ENCODE data around the gene FAM149B1. TPM values are rescaled to one million over a fixed set of nuclear protein-coding genes. Genes with fewer than 3 reads are reported as not detected.
A peak's percentile ranks its signal among the peaks of the same experiment; 100 is the strongest.

The FAM149B1 gene
- total RNA-seq, 1 donor from 2014 or later = 31.2 TPM

DNA sequence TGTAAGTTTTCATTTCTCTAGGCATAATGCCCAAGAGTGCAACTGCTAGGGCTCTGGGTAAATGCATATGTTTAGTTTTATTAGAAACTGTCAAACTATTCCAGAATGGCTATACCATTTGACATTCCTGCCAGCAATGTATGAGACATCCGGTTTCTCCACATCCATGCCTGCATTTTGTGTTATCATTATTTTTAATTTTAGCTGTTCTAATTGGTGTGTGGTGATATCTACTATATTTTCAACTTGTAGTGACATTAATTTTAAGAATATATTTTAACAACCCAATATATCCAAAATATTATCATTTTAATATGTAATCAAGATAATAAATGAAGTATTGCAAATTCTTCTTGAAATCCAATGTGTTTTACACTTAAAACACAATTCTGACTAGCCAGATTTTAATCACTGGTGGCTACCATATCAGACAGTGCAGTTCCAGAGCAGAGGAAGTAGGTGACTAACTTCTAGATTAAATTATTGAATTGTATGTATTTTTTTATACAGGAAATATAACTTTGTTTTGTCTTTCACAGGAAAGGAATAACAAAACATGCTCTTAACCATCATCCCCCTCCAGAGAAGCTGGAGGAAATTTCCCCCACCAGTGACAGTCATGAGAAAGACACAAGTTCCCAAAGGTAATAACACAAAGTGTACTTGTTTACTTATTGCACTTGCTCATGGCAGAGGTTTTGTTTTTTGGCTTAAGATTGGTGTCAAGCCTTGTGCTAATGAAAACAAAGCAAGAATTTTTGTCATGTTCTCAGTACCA is 6.4 kb downstream of the FAM149B1 start:
- no peak for DNase-seq (ENCODE audit: low read depth)

DNA sequence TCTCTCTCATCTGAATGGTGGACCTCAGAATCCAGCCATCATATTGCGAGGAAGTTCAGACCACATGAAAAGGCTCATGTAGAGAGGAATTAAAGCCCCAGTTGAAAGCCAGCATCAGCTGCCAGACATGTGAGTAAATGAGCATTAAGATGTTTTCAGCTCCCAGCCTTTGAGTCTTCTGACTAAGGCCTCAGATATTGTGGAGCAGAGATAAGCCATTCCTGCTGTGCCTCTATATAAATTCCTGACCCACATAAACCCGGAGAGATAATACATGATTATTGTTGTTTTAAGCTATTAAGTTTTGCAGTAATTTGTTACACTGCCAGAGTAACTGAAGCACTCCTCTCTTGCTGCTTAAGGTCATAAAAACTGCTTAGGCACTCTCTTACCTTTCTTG is 14.6 kb downstream of the FAM149B1 start:
- no peak for DNase-seq (ENCODE audit: low read depth)

DNA sequence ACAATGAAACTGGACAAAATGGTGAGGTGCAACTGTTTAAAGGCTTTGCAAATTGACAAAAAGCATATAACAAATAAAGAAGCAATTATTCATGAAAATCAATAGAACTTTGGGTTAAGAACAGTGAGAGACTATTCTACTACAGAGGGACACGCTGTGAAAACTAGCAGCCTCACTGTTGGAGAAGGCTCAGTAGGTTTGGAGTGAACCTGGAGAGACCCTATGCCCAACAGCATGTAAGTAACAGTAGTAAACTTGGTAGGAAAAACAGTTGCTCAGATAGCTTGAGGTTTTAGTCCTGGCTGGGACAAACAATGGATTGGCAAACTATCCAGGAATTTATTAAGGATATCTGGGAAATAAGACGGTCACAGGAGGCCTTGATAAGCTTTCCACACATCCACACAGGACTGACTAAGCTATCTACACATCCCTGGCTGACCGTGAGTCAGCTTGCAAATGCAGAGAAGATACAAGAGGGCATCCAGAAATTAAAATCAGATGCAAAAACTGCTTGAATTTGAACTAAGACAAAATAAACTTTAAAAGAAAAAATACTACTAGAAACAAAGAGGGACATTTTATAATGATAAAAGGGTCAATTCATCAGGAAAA is 15.9 kb downstream of the FAM149B1 start:
- no peak for DNase-seq (ENCODE audit: low read depth)

DNA sequence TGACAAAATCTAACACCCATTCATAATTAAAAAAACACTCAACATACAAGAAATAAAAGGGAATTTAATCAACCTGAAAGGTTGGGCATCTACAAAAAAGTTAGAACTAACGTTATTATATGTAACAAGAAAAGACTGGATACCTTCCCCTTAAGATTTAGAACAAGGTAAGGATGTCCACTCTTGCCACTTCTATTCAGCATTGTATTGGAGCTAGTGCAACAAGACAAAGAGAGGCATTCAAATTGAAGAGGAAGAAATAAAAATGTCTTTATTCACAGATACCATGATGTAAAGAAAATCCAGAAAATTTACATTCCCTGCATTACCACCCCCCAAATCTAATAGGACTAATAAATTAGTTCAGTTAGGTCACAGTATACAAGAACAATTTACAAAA is 18.3 kb downstream of the FAM149B1 start:
- no peak for DNase-seq (ENCODE audit: low read depth)

DNA sequence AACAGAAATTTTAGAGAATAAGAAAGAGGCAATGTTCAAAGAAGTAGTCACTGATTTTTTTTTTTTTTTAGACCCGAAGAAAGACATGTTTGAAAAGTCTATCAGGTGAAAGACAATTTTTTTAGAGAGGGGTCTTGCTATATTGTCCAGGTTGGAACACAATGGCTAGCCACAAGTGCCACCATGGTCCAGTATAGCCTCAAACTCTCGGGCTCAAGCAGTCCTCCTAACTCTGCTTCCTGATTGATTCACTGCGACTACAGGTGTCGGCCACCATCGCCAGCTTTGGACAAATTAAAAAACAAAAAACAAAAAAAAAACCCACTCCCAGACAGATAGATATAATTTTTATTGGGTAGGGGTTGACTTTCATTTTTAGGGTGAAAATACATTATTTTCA is 22.3 kb downstream of the FAM149B1 start:
- DNase-seq (ENCODE audit: low read depth) = no peak

DNA sequence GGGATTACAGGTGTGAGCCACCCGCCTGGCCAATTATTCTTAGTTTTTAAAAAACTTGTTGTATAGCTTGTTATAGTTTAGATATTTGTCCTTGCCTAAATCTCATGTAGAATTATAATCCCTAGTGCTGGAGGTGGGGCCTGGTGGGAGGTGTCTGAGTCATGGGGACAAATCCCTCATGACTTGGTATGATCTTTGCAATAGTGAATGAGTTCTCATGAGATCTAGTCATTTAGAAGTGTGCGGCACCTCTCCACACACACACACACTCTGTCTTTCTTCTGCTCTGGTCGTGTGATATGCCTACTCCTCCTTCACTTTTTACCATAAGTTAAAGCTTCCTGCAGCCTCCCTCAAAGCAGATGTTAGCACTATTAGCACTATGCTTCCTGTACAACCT is 37.2 kb downstream of the FAM149B1 start:
- DNase-seq (ENCODE audit: low read depth) = no peak

DNA sequence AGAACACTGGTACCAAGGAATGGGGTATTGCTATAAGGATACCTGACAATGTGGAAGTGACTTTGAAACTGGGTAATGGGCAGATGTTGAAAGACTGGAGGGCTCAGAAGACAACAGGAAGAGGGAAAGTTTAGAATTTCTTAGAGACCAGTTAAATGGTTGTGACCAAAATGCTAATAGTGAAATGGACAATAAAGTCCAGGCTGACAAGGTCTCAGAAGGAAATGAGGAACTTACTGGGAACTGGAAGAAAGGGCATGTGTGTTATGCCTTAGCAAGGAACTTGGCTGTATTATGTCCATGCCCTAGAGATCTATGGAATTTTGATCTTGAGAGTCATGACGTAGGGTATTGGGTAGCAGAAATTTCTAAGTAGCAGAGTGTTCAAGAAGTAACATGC is 38.0 kb downstream of the FAM149B1 start:
- no peak for DNase-seq (ENCODE audit: low read depth)

DNA sequence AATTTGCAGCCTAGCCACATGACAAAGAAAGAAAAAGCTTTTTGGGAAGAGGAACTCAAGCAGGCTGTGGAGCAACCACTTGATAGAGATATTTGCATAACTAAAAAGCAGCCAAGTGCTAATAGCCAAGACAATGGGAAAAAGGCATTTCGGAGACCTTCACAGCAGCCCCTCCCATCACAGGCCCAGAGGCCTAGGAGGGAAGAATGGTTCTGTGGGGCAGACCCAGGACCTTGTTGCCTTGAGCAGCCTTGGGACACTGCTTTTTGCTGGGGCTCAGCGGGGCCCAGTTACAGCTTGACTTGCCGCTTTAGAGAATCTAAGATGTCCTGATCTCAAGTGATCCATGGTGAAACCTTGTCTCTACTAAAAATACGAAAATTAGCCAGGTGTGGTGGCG is 38.5 kb downstream of the FAM149B1 start:
- DNase-seq (ENCODE audit: low read depth) = no peak

DNA sequence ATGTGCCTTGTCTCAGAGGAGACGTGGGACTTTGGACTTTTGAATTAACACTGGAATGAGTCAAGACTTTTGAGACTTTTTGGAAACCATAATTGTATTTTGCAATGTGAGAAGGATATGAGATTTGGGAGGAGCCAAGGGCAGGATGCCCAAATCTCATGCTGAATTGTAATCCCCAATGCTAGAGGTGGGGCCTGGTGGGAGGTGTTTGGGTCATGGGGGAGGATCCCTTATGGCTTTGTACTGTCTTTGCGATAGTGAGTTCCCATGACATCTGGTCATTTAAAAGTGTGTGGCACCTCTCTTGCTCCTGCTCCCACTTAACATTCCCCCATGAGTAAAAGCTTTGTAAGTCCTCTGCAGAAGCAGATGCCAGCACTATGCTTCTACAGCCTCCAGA is 40.0 kb downstream of the FAM149B1 start:
- DNase-seq (ENCODE audit: low read depth) = no peak

DNA sequence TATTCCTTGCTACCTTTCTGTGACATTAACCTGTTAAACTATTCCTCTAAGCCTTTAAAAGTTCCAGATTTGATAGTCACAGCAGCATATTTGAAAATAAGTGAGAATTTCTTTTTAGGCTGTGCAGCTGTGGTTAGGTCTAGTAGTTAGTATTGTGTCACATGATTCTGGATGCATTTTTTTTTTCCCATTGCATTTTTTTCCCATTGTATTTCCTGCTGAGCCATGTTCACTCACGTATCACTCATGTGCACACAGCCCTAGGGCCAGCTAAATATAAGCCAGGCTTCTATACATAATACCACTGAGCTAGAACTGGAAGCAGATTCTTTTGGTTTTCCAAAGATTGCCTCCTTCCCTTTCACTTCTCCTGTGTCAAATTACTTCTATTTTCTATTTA is 41.8 kb downstream of the FAM149B1 start:
- DNase-seq (ENCODE audit: low read depth) = peak; percentile 87

DNA sequence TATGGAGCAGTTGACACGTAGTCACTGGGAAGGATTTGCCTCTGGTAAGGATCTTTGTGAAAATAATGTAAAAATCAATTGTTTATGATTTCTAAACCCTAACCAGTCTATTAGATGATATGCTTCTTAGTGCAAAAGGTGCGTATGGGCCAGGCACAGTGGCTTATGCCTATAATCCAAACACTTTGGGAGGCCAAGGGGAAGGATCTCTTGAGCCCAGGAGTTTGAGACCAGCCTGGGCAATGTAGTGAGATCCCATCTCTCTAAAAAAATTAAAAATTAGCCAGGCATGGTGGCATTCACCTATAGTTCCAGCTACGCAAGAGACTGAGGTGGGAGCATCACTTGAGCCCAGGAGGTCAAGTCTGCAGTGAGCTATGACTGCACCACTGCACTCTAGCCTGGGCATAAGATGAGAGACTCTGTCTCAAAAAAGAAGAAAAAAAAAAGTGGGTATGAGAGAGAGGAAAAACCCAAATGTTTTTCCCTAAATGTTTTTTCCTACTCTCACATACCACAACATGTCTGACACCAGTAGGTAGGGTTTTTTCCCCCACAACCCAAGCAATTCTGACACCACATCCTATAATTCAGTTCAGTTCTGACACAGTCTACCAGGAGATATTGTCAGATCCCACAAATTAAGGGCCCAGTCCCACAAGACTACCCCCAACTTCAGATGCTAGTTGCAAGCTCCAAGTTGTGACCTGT is 42.6 kb downstream of the FAM149B1 start:
- no peak for DNase-seq (ENCODE audit: low read depth)

DNA sequence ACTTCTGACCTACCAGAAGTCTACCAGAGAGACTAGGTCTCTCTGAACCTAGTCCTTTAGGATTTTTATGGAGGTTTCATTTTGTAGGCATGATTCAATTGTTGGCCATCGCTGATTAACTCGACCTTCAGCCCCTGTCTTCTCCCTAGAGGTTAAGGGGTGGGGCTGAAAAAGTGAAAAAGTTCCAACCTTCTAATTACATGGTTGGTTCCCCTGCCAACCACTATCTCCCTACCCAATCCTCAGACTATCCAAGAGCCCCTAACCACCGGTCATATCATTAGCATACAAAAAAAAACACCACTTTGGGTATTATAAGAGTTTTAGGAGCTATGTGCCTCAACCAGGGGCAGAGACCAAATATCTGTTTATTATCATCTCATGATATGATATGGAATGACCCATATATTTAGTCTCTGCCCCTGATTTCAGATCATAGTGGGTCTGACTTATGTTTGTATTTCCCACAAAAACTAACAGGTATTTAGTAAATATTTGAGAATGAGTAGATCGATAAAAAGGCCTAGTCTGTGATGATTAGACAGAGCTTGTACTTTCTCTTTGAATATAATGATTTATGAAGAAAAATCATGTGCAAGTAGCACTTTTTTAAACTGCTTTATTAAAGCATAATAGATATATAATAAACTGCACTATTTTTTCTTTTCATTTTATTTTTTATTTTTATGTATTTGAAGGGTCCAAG is 43.3 kb downstream of the FAM149B1 start:
- DNase-seq (ENCODE audit: low read depth) = no peak

DNA sequence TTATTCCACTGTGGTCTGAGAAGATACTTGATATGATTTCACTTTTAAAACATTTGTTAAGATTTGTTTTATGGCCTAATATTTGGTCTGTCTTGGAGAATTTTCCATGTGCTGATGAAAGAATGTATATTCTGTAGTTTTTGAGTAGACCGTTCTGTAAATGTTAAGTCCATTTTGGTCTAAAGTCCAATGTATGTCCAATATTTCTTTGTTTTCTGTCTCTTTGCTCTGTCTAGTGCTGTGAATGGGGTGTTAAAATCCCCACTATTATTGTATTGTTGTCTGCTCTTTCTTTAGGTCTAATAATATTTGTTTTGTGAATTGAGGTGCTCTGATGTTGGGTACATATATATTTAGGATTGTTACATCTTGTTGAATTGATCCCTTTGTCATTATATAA is 47.8 kb downstream of the FAM149B1 start:
- DNase-seq (ENCODE audit: low read depth) = no peak

DNA sequence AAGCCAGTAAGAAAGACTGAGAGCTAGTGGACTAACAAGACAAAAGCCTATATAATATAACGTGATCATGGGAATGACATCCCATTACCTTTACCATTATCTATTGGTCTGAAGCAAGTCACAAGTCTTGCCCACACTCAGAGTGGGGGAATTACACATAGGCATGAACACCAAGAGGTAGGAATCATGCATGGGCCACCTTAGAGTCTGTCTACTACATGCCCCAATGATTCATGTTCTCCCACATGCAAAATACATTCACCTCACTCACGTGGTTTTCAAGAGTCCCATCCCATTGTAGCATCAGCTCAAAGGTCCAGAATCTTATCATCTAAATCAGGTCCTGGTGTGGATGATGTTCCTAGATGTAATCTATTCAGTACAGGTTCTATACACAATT is 49.7 kb downstream of the FAM149B1 start:
- DNase-seq (ENCODE audit: low read depth) = no peak

DNA sequence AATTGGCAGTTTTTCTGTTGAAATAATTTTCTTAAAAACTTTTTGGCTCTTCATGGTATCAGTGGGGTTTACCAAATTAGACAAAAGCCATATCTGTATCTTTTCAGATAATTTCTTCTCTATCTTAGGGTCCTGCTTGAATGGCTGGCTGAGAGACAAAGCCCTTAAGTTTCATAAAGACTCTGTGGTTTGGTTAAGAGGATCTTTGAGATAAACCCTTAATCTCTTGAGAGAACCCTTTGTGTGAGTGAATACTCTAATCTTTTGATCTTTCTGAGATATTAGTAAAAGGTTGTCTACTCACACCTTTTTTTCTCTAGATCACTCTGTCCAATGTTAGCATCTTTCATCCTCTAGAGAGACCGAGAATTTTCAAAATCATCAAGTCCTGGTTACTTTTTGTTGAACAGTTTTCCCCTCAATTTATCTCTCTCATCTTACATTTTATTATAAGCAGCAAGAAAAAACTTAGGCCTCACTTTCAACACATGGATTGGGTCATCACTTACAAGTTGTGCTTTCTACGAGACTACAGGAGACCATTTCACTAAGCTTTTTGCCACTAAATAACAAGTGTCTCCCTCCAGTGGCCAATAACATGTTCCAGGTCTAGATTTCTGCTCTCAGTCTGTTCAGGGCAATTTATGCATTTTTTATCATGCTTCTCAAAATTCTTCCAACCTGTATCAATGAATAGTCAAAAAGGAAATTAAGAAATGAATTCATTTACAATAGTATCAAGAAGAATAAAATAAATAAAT is 50.7 kb downstream of the FAM149B1 start:
- DNase-seq (ENCODE audit: low read depth) = peak; percentile 43

DNA sequence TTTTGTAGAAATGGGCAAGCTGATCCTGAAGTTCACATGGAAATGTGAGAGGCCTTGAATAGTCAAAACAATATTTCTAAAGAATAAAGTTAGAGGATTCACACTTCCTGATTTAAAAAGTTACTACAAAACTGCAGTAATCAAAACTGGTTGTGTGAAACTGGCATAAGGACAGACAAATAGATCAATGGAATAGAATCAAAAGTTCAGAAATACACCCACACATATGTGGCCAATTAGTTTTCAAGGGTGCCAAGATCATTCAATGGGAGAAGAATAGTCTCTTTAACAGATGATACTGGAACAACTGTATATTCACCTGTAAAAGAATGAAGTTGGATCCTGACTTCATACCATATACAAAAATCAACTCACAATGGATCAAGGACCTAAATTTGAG is 51.5 kb downstream of the FAM149B1 start:
- DNase-seq (ENCODE audit: low read depth) = no peak

DNA sequence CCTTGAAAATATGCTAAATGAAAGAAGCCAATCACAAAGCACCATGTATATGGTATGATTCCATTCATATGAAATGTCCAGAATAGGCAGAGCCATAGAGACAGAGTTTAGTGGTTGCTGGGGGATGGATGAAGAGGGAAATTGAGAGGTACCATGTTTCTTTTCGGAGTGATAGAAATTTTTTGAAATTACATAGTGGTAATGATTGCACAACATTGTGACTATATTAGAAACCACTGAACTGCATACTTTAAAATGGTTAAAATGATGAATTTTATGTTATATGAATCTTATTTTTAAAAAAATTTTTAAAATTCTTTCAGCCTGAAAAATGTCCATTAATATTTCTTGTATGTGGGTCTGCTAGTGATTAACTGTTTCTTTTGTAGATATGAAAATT is 53.1 kb downstream of the FAM149B1 start:
- no peak for DNase-seq (ENCODE audit: low read depth)

DNA sequence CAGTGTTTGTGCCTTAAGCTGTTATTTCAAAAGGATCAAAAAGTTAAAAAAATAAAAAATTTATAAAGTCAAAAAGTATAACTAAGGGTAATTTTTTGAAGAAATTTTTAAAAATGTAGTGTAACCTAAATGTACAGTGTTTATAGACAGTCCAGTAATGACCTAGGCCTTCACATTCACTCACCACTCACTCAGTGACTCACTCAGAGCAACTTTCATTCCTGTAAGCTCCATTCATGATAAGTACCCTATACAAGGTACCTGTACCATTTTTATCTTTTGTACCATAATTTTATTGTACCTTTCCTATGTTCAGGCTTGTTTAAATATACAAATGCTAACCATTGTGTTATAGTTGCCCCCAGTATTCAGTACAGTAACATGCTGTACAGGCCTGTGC is 57.6 kb downstream of the FAM149B1 start:
- DNase-seq (ENCODE audit: low read depth) = peak; percentile 24

DNA sequence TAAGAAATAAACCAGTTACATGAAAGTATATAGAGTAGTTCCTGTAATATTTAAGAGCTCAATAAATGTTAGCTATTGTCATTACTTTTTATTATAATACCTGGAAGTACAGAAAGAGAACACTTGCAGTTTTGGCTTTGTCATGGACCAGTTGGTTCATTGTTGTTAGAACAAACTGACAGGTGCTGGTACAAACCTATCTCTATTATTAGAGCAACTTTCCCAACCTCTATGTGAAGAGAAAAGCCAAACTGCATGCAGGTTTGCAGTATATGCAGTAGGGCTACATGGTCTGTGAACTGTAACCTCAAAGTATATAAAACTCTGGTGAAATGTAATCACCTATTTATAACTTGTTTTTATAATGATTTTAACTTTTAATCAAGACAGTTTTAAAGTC is 58.7 kb downstream of the FAM149B1 start:
- no peak for DNase-seq (ENCODE audit: low read depth)

DNA sequence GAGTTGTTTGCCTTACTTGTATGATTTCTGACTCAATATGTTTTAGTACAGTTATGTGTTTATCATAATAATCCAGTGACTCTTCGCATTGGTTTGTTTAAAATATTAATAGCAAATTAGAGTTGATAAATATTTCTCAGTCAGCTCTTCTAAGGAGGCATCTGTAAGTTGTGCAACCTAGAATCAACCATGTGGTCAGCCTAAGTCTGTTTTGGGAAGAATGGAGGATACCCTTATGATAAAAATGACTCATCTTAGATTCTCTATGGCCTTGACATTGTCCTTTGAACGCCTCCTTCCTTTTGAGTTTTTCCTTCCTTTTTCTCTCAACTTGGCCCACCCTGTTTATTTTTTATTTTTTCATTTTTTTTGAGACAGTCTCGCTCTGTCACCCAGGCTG is 60.3 kb downstream of the FAM149B1 start:
- no peak for DNase-seq (ENCODE audit: low read depth)

DNA sequence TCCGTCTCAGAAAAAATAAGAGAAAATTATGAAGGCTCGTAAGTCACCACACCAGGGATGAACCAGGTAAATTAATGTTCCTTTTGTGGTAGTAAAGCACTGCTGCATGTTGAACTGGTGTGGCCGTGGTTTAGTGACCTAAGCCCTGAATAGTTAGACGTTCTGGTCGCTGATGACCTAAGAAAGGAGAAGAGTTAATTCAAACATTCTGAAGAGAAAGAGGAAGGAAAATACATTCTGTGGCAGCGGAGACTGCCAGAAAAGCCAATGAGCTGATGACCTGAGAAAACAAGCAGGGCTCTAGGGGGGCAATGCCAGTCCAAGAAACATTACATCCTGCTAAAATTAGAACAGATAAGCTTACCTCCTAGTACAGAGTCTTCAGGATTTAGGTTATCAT is 61.6 kb downstream of the FAM149B1 start:
- no peak for DNase-seq (ENCODE audit: low read depth)

DNA sequence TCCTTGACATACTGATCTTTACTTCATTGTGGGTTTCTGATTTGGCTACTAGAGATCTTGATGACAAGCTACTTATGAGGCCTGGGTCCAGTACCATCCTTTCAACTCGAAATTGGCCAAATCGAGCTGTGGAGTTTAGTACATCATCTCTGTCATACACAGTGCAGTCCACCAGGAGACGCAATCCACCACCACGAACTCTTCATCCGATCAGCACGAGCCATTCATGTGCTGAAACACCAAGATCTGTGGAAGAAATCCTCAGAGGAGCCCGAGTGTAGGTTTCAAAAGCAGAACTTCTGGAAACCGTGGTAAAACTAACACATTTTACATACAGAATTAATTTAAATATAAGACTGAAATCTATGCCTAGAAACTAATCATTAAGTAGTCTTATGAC is 65.0 kb downstream of the FAM149B1 start:
- no peak for DNase-seq (ENCODE audit: low read depth)

All from renal cortical epithelial cell (primary cell).